K562 (cell line): ENCODE results near the gene MAP2K7. TPM values are rescaled to one million over a fixed set of nuclear protein-coding genes. Genes with fewer than 3 reads are reported as not detected.

Experiments used
- BHLHE40 ChIP-seq: IDR thresholded peaks from 2 replicates; pipeline ENCODE4 v1.6.1; 2011; ENCODE audit warnings: low read length, improper control_type of control experiment
- CCNT2 ChIP-seq: IDR thresholded peaks from 2 replicates; pipeline ENCODE4 v1.6.1; 2011; ENCODE audit warnings: borderline replicate concordance, low read depth, mild to moderate bottlenecking, moderate library complexity, mixed read lengths, low read length; ENCODE audit not compliant: insufficient read length; ENCODE audit errors: extremely low read depth
- CEBPZ ChIP-seq: fragments of 150-350 bp; IDR thresholded peaks from 2 replicates; pipeline ENCODE4 v1.6.1; 2014; ENCODE audit warnings: low read depth, mild to moderate bottlenecking, low read length, borderline replicate concordance
- CTBP1 ChIP-seq: fragments of 450-650 bp; IDR thresholded peaks from 2 replicates; pipeline ENCODE4 v1.6.1; 2016; ENCODE audit warnings: borderline replicate concordance
- JUN ChIP-seq, 2 experiments: sonication (generic) in 1 of 2; formaldehyde crosslinking in 1 of 2; IDR thresholded peaks; 2 replicates each; pipeline versions ENCODE4 v1.6.1 to v1.8.0; 2012 to 2022; ENCODE audit warnings: borderline replicate concordance in 2 of 2, mild to moderate bottlenecking in 2 of 2, improper control_type of control experiment in 1 of 2, low read depth in 1 of 2, low read length in 1 of 2, missing genetic modification reagents in 1 of 2
- KHSRP ChIP-seq: fragments of 450-650 bp; IDR thresholded peaks from 2 replicates; pipeline ENCODE4 v1.6.1; 2017
- LARP7 ChIP-seq: fragments of 450-650 bp; IDR thresholded peaks from 2 replicates; pipeline ENCODE4 v1.6.1; 2016
- MBD1 ChIP-seq: fragments of 250-450 bp; sonication (Bioruptor Pico); IDR thresholded peaks from 2 replicates; pipeline ENCODE4 v1.8.0; 2022; ENCODE audit warnings: inconsistent platforms
- MTA1 ChIP-seq: fragments of 450-650 bp; IDR thresholded peaks from 2 replicates; pipeline ENCODE4 v1.6.1; 2017; ENCODE audit warnings: borderline replicate concordance
- MTA3 ChIP-seq: fragments of 450-650 bp; formaldehyde crosslinking; IDR thresholded peaks from 2 replicates; pipeline ENCODE4 v1.6.1; 2017; ENCODE audit warnings: mild to moderate bottlenecking, borderline replicate concordance
- NCOR1 ChIP-seq: fragments of 450-650 bp; IDR thresholded peaks from 2 replicates; pipeline ENCODE4 v1.6.1; 2016; ENCODE audit warnings: mild to moderate bottlenecking, moderate library complexity
- NONO ChIP-seq, 2 experiments: fragments of 200-400 bp in 1 of 2; fragments of 450-650 bp in 1 of 2; formaldehyde crosslinking in 1 of 2; IDR thresholded peaks; 2 replicates each; pipeline ENCODE4 v1.6.1; 2017; ENCODE audit warnings: low read depth in 2 of 2, mild to moderate bottlenecking in 2 of 2, moderate library complexity in 2 of 2, low read length in 1 of 2
- THRAP3 ChIP-seq: fragments of 450-650 bp; IDR thresholded peaks from 2 replicates; pipeline ENCODE4 v1.6.1; 2016; ENCODE audit warnings: mild to moderate bottlenecking, inconsistent platforms, borderline replicate concordance
- TRIM24 ChIP-seq, 2 experiments: fragments of 450-650 bp; IDR thresholded peaks; 2 replicates each; pipeline ENCODE4 v1.6.1; 2016
- ZBTB1 ChIP-seq: sonication (generic); formaldehyde crosslinking; IDR thresholded peaks from 2 replicates; pipeline ENCODE4 v1.8.1; 2023; ENCODE audit warnings: missing genetic modification reagents, low read depth, mild to moderate bottlenecking, borderline replicate concordance
- ZBTB43 ChIP-seq: sonication (generic); formaldehyde crosslinking; IDR thresholded peaks from 2 replicates; pipeline ENCODE4 v1.8.0; 2023; ENCODE audit warnings: mild to moderate bottlenecking, missing genetic modification reagents
- polyA plus RNA-seq, 8 experiments: library from polyadenylated mRNA; depleted of rRNA in 4 of 8; stranded (reverse) in 5 of 8; unstranded in 3 of 8; fragments of >200 nt; fragmentation: Nextera tagmentation in 2 of 8; fragmentation: Illumina TruSeq in 1 of 8; extraction: Ambion mirVana in 2 of 8; extraction: Trizol in 1 of 8; gene quantifications; 2 replicates each; pipeline versions ENCODE4 v1.2.1 to v1.2.3, GENCODE V29; 2011 to 2014; ENCODE audit warnings: inconsistent platforms in 1 of 8, missing spikeins in 1 of 8
- total RNA-seq, 7 experiments: library from RNA; depleted of rRNA in 6 of 7; stranded (reverse); fragments of >200 nt in 6 of 7; fragmentation: Illumina TruSeq in 2 of 7; extraction: Trizol in 2 of 7; gene quantifications; 2 replicates each; pipeline versions ENCODE4 v1.2.1 to v1.2.3, GENCODE V29; 2011 to 2021; ENCODE audit warnings: low replicate concordance in 1 of 7

MAP2K7 gene
- total and polyA plus RNA-seq, 9 of the 15 experiments (the other 6 are each of a cell fraction or from before 2014, with no cell fraction given) = 0.51 to 45.8 (median 14.1) TPM

- no peak for TF ChIP-seq MBD1 (CRISPR knock-in tag)
- TF ChIP-seq ZBTB43 (CRISPR knock-in tag) = no peak
- TF ChIP-seq JUN (IDR thresholded peaks at IDR 0.05; ENCODE audit: borderline replicate concordance, low read depth, low read length) = 0 out of 2 replicates have a peak, but pooled peaks have one; percentile 17
- no peak for TF ChIP-seq JUN (CRISPR knock-in tag; IDR thresholded peaks at IDR 0.05; ENCODE audit: borderline replicate concordance)
- TF ChIP-seq ZBTB1 (CRISPR knock-in tag) = no peak; the same call in 1 of the 2 replicates
- no peak for TF ChIP-seq MTA1
- TF ChIP-seq TRIM24 (IDR thresholded peaks at IDR 0.05) = no peak
- TF ChIP-seq NONO (IDR thresholded peaks at IDR 0.05; ENCODE audit: low read depth in 2 of 2, low read length in 1 of 2) = peak in 1 of 2 experiments; percentile 83; a peak in 1 of 4 replicates
- TF ChIP-seq LARP7 = no peak
- no peak for TF ChIP-seq NCOR1
- TF ChIP-seq CCNT2 = peak; percentile 73
- no peak for TF ChIP-seq CEBPZ
- peak; percentile 75; the same call in 1 of the 2 replicates for TF ChIP-seq MTA3
- no peak for TF ChIP-seq THRAP3
- peak; percentile 96 for TF ChIP-seq CTBP1
- TF ChIP-seq KHSRP = no peak
- TF ChIP-seq BHLHE40 = peak; percentile 80
These were observed 34.8 kb upstream of the MAP2K7 start (continued) for GRCh38 chr19:7868671-7869452.
